Keratinocyte (primary cell): ENCODE measurements around the gene SCD5. TPM values are rescaled to one million over a fixed set of nuclear protein-coding genes. Genes with fewer than 3 reads are reported as not detected.

Source experiments
- DNase-seq: peaks from one replicate; pipeline ENCODE4 v3.0.0-alpha.2; 2011; ENCODE audit warnings: low read depth, missing footprints, low spot score
- FAIRE-seq: peaks from 2 replicates; lab custom pipeline; 2011; peaks lifted over from hg19 to GRCh38; lab: Jason Lieb, UNC
- H2AFZ ChIP-seq: 2 replicates; pipeline ENCODE4 v1.6.0; 2012; ENCODE audit warnings: low read length, control low read depth, inconsistent platforms; ENCODE audit not compliant: control insufficient read depth
- H3K27ac ChIP-seq: 2 replicates; pipeline ENCODE4 v1.5.1; 2011; ENCODE audit warnings: low read length; ENCODE audit not compliant: control insufficient read depth, insufficient read depth
- H3K27me3 ChIP-seq: 3 replicates; pipeline ENCODE4 v1.6.0; 2011; ENCODE audit warnings: low read length; ENCODE audit not compliant: control insufficient read depth, insufficient read depth; ENCODE audit errors: extremely low read depth
- H3K36me3 ChIP-seq, 2 experiments: 2 replicates in 1 of 2; 3 replicates in 1 of 2; pipeline ENCODE4 v1.5.1; 2011; ENCODE audit warnings: low read length in 2 of 2, mild to moderate bottlenecking in 1 of 2; ENCODE audit not compliant: control insufficient read depth in 2 of 2, insufficient read depth in 2 of 2; ENCODE audit errors: extremely low read depth in 1 of 2
- H3K4me1 ChIP-seq: 3 replicates; pipeline ENCODE4 v1.5.1; 2011; ENCODE audit warnings: low read length; ENCODE audit not compliant: control insufficient read depth, insufficient read depth; ENCODE audit errors: extremely low read depth
- H3K4me2 ChIP-seq: 3 replicates; pipeline ENCODE4 v1.6.0; 2011; ENCODE audit warnings: low read depth, low read length; ENCODE audit not compliant: control insufficient read depth, insufficient read depth; ENCODE audit errors: extremely low read depth
- H3K4me3 ChIP-seq, 3 experiments: fragments of 200-600 bp in 1 of 3; sonication (generic) in 1 of 3; 2 replicates in 2 of 3; 3 replicates in 1 of 3; pipeline ENCODE4 v1.5.1; 2011 to 2016; ENCODE audit warnings: low read length in 3 of 3, mild to moderate bottlenecking in 3 of 3, control low read depth in 2 of 3, inconsistent platforms in 1 of 3, low read depth in 1 of 3, mixed read lengths in 1 of 3, mixed run types in 1 of 3, moderate library complexity in 1 of 3; ENCODE audit not compliant: control insufficient read depth in 2 of 3, insufficient read depth in 2 of 3; ENCODE audit errors: extremely low read depth in 1 of 3
- H3K79me2 ChIP-seq: 2 replicates; pipeline ENCODE4 v1.6.0; 2012; ENCODE audit warnings: low read length; ENCODE audit not compliant: control insufficient read depth, insufficient read depth
- H3K9ac ChIP-seq: 3 replicates; pipeline ENCODE4 v1.6.0; 2011; ENCODE audit warnings: low read length; ENCODE audit not compliant: control insufficient read depth, insufficient read depth; ENCODE audit errors: extremely low read depth
- H3K9me1 ChIP-seq: 3 replicates; pipeline ENCODE4 v1.6.0; 2011; ENCODE audit warnings: low read length; ENCODE audit not compliant: control insufficient read depth, insufficient read depth; ENCODE audit errors: extremely low read depth
- H3K9me3 ChIP-seq: 2 replicates; pipeline ENCODE4 v1.5.1; 2012; ENCODE audit warnings: low read depth, low read length; ENCODE audit not compliant: control insufficient read depth
- H4K20me1 ChIP-seq: 3 replicates; pipeline ENCODE4 v1.6.0; 2011; ENCODE audit warnings: low read length; ENCODE audit not compliant: control insufficient read depth, insufficient read depth; ENCODE audit errors: extremely low read depth
- CTCF ChIP-seq, 3 experiments: IDR thresholded peaks in 1 of 3; conservative IDR thresholded peaks in 1 of 3; optimal IDR thresholded peaks in 1 of 3; 2 replicates in 2 of 3; 3 replicates in 1 of 3; pipeline versions ENCODE3 to v1.5.1; 2011; ENCODE audit warnings: low read length in 3 of 3, mild to moderate bottlenecking in 3 of 3, moderate library complexity in 2 of 3, control low read depth in 1 of 3, inconsistent platforms in 1 of 3; ENCODE audit not compliant: insufficient read depth in 2 of 3; ENCODE audit errors: extremely low read depth in 1 of 3
- EZH2 ChIP-seq: IDR thresholded peaks from one replicate; pipeline ENCODE4 v1.6.1; 2012; ENCODE audit warnings: inconsistent platforms, mild to moderate bottlenecking, low read length, moderate library complexity
- dilution Hi-C: fragments of 300-500 bp; cut with MboI; formaldehyde crosslinking; loops from one replicate; pipeline ENCODE4 v1.7.0; 2020; ENCODE audit warnings: low sequenced_read_pairs; ENCODE audit not compliant: extremely low pct_ligation_motif_present
- polyA plus RNA-seq, 5 experiments: library from polyadenylated mRNA; depleted of rRNA in 3 of 5; stranded (reverse) in 3 of 5; stranded (forward) in 1 of 5; unstranded in 1 of 5; fragments of >200 nt; gene quantifications; 1 replicate in 1 of 5; 2 replicates in 3 of 5; 3 replicates in 1 of 5; pipeline versions ENCODE4 v1.2.1 to v1.2.3, GENCODE V29; 2011 to 2012; ENCODE audit warnings: missing spikeins in 2 of 5, low read depth in 1 of 5, low replicate concordance in 1 of 5

The SCD5 gene
- polyA plus RNA-seq, 1 donor (not counting 4 experiments of a cell fraction or from before 2014, with no cell fraction given) = 39.4 TPM

GRCh38 chr4:82661181-82661992 is 137.2 kb downstream of the SCD5 start:
- no peaks in the 10 kb centered on the region for H3K9me3 ChIP-seq

GRCh38 chr4:82652062-82652461 is 146.5 kb downstream of the SCD5 start:
- no peak for DNase-seq
- no peak overlapping the region for H3K4me2 ChIP-seq
- dilution Hi-C loops = no loop called here

More at GRCh38 chr4:82661181-82661992, 137.2 kb downstream of the SCD5 start:
- H4K20me1 ChIP-seq = no peaks in the 10 kb centered on the region
- no peaks in the 10 kb centered on the region for H3K9me1 ChIP-seq
- H3K9ac ChIP-seq = no peak overlapping the region
- H3K4me1 ChIP-seq = no peaks in the 10 kb centered on the region
- FAIRE-seq (no peak), DNase-seq (no peak)
- no peak for TF ChIP-seq CTCF (optimal IDR thresholded peaks at IDR 0.05 in 1 of 3, IDR thresholded peaks at IDR 0.05 in 1 of 3, conservative IDR thresholded peaks at IDR 0.05 in 1 of 3; ENCODE audit: extremely low read depth in 1 of 3, insufficient read depth in 2 of 3, low read length in 3 of 3)
- TF ChIP-seq EZH2 = no peak
- no peak overlapping the region for H3K4me3 ChIP-seq
- no peak overlapping the region for H3K27ac ChIP-seq
- peaks cover 0 to 6% of the 10 kb centered on the region in 2 experiments for H3K36me3 ChIP-seq
- H3K27me3 ChIP-seq = no peaks in the 10 kb centered on the region
- H3K79me2 ChIP-seq = no peaks in the 10 kb centered on the region
- dilution Hi-C loops = no loop called here
- no peak overlapping the region for H3K4me2 ChIP-seq
- H2AFZ ChIP-seq = no peak overlapping the region

More at GRCh38 chr4:82652062-82652461, 146.5 kb downstream of the SCD5 start:
- Histone ChIP-seq H3K9me3 (no peaks in the 10 kb centered on the region), H3K9ac (no peak overlapping the region), H3K27ac (no peak overlapping the region), H3K9me1 (no peaks in the 10 kb centered on the region), H3K27me3 (no peaks in the 10 kb centered on the region), H2AFZ (no peak overlapping the region), H3K79me2 (no peaks in the 10 kb centered on the region), H3K4me3 (no peak overlapping the region), H3K4me1 (peaks cover 3% of the 10 kb centered on the region), H3K36me3 (peaks cover 3 to 9% of the 10 kb centered on the region in 2 experiments), H4K20me1 (no peaks in the 10 kb centered on the region)
- no peak for TF ChIP-seq EZH2
- TF ChIP-seq CTCF (optimal IDR thresholded peaks at IDR 0.05 in 1 of 3, IDR thresholded peaks at IDR 0.05 in 1 of 3, conservative IDR thresholded peaks at IDR 0.05 in 1 of 3; ENCODE audit: extremely low read depth in 1 of 3, insufficient read depth in 2 of 3, low read length in 3 of 3) = no peak
- FAIRE-seq = peak; percentile 39
